Fibroblast of gingiva (primary cell): ENCODE measurements around the gene SULF2.
"Not testable (repeated sequence)": the region's sequence is repeated elsewhere in the genome, so short reads cannot be mapped to it uniquely, and the experiment has no call there.

Experiments
- DNase-seq: peaks from one replicate; pipeline ENCODE4 v3.0.0-alpha.2; 2011; ENCODE audit warnings: low read depth

Gene SULF2

DNA sequence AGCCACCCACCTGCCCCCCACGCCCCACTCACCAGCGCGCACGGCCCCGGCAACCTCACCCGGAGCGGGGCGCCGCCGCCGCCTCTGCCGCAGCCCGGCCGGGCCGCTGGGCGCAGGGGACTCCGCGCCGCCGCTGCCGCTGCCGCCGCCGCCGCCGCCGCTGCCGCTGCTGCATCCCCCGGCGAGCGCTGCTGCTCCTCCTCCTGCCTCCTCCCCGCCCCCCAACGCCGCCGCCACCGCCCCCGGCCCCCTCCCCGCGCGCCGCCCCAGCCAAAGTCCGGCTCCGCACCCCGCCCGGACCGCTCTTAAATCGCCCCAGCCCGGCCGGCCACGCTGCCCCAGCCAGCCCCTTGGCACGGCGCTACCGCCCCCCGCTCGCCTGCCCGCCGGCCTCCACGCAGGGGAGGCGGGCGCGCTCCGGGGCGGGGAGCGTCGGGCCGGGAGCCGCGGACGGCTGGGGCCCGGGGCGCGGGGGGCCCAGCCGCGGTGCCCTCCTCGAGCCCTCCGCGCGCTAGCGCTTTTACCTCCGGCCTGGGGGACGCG lies at the start of gene SULF2:
Gene SULF2 (minus strand): TSS at position 171 of the 543 bp plus-strand sequence. CDS start 28,118 bp downstream, outside the sequence.
- DNase-seq = no peak

DNA sequence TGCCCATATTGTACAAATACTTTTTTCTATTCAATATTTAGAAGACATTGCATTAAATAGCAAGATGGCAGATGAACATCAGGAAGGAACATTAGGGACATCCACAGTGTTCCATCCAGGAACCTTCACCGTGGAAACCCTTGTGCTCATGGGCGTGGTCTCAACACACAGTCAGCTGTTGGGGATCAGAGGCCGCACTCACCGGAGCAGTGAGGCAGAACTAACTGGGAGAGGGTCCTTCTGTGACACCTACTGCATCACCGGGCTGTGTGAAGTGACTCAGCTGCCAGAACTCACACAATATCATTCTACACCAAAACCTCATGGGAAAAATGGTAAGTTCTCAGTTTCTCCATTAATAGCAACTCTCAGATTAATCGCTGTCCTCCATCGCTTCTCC lies 46.4 kb upstream of the SULF2 start:
- DNase-seq = not testable (repeated sequence)

- DNase-seq = not testable (repeated sequence)
Measured at GRCh38 chr20:47826716-47827115, 41.4 kb upstream of the SULF2 start.

DNA sequence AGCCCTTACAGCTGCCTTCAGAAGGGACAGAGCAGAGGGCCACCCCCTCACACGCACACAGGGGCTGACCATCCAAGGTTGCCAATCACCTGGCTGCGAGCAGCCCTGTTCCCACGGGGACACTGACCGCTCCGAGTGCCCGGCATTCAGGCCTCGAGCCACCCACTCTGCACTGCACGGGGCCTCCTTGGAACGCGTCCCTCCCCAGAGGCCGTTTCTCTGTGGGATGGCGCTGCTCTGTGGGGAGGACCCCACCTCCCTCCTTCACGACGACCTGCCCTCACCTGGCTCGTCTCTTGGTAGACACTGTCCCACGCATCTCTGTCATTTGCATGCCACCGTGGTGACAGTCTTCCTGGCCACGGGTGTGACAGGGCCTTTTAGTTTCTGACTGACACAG lies 40.7 kb upstream of the SULF2 start:
- DNase-seq = not testable (repeated sequence)

- no peak for DNase-seq
Measured at GRCh38 chr20:47825011-47825762, 39.9 kb upstream of the SULF2 start.

DNA sequence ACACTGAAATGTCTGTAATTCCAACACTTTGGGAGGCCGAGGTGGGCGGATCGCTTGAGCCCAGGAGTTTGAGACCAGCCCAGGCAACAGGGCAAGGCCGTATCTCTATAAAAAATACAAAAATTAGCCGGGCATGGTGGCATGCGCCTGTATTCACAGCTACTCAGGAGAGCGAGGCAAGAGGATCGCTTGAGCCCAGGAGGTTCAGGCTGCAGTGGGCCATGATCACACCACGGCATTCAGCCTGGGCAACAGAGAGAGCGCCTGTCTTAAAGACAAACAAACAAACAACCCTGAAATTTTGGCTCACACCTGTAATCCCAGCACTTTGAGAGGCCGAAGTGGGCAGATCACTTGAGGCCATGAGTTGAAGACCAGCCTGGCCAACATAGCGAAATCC lies 38.7 kb upstream of the SULF2 start:
- DNase-seq = not testable (repeated sequence)

DNA sequence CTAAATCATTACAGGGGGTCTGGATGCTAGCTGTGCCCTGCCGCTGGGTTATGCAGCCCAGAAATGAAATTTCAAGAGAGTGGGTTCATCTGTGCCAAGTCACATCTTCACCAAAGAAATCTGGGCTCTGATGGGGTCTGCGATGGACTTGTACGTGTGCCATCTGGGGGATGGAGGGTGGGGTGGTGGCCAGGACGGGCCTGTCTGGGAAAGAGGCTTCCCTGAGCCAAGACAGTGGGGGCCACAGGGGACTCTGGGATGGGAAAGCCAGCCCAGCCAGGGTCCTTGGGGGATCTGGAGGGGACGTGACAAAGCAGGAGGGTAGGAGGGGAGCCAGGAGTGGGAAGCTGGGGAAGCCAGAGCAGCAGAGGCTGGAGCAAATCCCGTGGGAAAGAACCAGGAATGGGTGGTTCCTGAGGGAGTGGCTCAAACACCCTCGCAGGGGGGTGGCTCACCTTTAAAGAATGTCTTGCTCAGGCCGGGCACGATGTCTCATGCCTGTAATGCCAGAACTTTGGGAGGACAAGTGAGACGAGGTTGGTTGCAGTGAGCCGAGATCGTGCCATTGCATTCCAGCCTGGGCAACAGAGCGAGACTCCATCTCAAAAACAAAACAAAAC lies 36.3 kb upstream of the SULF2 start:
- no peak for DNase-seq

DNA sequence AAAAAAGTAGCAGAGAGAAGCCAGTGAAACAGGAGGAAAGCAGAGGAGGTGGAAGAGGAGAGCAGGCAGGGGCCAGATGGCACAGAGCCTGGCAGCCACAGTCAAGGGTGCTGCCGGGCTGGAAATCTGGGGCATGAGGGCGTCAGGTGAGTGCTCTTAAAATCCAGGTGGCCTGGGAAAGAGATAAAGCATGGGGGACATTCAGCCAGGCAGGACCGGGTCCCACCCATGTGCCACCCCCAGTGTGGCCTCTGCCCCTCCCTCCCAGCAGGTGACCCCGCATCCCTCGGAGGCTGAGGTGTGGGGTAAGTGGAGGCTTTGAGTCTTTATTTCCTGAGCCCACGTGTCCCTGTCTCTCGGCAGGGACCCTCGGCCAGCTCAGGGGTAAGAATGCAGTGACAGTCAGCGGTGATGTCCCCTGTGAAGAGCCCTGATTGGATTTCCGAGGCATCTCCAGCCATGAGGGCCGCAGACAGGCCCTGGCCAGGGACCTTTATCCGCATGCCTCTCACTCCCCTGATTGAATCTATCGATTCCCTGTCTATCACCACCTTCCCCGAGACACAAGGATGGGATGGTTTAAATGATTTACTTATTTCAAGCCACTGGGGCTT lies 33.8 kb upstream of the SULF2 start:
- no peak for DNase-seq

DNA sequence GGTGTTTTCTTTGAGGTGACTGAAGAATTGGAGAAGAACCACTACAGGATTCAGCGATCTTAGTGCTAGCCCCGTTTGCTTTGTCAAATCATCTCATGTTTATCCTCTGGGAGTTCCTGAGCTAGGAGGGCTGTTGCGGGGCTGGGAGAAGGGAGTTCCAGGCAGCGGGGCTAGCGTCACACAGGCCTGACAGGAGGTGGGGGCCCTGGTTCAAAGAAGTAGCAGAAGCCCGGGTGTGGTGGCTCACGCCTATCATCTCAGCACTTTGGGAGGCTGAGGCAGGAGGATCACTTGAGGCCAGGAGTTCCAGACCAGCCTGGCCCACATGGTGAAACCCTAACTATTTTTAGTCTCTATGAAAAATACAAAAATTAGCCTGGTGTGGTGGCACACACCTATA lies 33.2 kb upstream of the SULF2 start:
- DNase-seq = no peak

DNA sequence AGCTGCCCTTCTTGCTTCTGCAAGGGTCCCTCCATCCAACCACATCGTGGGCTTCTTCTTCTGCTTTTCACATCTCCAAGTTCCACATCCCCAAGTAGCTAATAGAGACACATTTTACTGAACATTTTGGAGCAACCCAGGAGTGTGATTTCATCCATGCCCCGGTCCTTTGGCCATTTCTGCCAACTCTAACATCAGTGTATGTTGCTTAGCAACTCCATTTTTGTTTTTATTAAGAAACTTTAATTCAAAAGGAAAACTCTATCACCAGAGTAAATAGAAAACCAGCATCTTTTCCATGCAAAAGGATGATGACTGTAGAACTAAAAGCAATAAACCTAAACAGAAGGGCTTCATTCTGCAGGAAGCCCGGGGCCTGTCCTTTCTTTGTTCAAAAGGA lies 32.7 kb upstream of the SULF2 start:
- DNase-seq = no peak

GRCh38 chr20:47817573-47817972 lies 32.3 kb upstream of the SULF2 start:
- DNase-seq = no peak

GRCh38 chr20:47816487-47817451 lies 31.5 kb upstream of the SULF2 start:
- DNase-seq = no peak

DNA sequence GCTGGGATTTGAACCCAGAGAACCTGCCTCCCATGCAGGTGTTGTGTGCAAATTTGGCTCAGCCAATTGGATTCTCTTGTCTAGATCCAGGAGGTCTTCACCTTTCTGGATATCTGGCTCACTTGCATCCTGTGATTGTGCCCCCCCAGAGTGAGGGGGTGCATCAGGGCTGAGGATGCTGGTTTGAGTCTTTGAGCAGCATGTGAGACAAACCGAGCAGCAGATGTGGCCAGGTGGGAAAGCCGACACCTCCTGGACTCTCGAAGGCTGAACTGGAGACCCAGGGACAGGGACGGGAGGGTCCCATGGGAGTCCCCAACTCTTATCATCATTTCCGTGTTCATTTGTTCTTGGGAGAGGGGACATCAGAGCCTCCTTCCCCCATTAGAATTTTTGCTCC lies 30.6 kb upstream of the SULF2 start:
- no peak for DNase-seq

- no peak for DNase-seq
Measured at GRCh38 chr20:47815416-47815806, 30.1 kb upstream of the SULF2 start.

GRCh38 chr20:47814632-47815415 lies 29.5 kb upstream of the SULF2 start:
- DNase-seq = no peak

- no peak for DNase-seq
Measured at GRCh38 chr20:47810721-47811347, 25.6 kb upstream of the SULF2 start.

GRCh38 chr20:47810116-47810677 lies 24.9 kb upstream of the SULF2 start:
- DNase-seq = no peak

DNA sequence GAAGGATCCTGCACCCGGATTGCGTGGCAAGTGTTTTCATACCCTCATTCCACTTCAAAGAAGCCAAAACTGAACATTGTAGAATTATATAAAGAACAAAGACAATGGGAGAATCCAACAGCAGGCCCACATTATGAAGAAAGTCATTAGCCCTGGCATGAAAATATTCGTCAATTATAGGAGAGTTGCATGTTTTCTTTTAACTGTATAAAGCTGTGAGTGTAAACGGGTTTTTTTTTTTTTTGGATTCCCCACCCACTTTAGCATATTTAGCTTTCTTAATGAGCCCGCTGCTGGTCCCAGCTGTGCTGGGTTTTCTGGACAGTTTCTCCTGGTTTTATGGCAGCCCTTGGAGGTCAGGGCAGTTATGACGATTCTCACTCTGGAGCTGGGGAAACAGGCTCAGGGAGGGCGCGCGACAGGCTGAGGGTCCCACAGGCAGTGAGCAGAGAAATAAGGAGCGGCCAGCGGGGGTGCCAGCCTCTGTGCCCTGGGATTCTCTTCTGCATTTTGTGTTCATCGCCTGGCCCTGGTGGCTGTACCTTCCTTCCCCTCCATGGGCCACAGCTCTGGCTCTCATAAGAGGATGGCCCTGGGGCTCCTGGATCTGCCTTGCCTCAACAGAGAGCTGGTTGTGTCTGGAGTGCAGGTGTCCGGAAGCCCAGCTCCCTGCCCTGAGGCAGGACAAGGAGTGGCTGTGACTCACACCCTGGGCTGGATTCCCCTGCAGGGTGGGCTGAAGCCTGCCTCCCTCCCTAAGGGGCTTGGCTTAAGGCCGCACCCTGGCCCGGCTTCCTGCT lies 24.1 kb upstream of the SULF2 start:
- no peak for DNase-seq

- DNase-seq = no peak
Measured at GRCh38 chr20:47805951-47806350, 20.7 kb upstream of the SULF2 start.
